K562 (cell line): Measurements from ENCODE around the gene PPP1R14B. TPM values are rescaled to one million over a fixed set of nuclear protein-coding genes. Genes with fewer than 3 reads are reported as not detected.

Experiments used
- ATAC-seq: fragments of 200-7000 bp; cut with Tn5 transposase; 3 replicates; pipeline ENCODE4 v1.9.1; 2020; ENCODE audit warnings: moderate library complexity
- BruUV-seq: library from RNA; stranded (reverse); fragments of 400-500 nt; replicated peaks from 2 replicates; lab custom pipeline; 2021; lab: Mats Ljungman, UMichigan
- CTCF ChIA-PET: fragments of 300-600 bp; formaldehyde crosslinking; extraction: SDS; loops from one replicate; lab custom pipeline; 2021; ENCODE audit warnings: low intra/inter-chr PET ratio; lab: Yijun Ruan, JAX
- POLR2A ChIA-PET: fragments of 300-600, 350-650 bp; sonication (Branson Sonifier 250); formaldehyde crosslinking; extraction: SDS; loops from one replicate; lab custom pipeline; 2021; ENCODE audit warnings: antibody characterized with exemption, inconsistent platforms; lab: Yijun Ruan, JAX
- DNase-seq, 4 experiments: peaks; one replicate each; pipeline versions ENCODE4 v3.0.0 to v3.0.0-alpha.2; 2011 to 2018; ENCODE audit warnings: low spot score in 3 of 4, mixed read lengths in 3 of 4; ENCODE audit errors: extremely low read depth in 1 of 4
- FAIRE-seq: peaks from 2 replicates; lab custom pipeline; 2011; peaks lifted over from hg19 to GRCh38; lab: Jason Lieb, UNC
- H2AFZ ChIP-seq: 2 replicates; pipeline ENCODE4 v1.6.0; 2011; ENCODE audit warnings: low read depth, low read length, control low read depth, inconsistent platforms
- H3K27ac ChIP-seq: fragments of 200-600 bp; 3 replicates; pipeline ENCODE4 v1.8.0; 2011; ENCODE audit warnings: low read depth, mild to moderate bottlenecking, control low read depth, inconsistent platforms, low read length, moderate library complexity, mixed read lengths; ENCODE audit errors: extremely low read depth
- H3K27me3 ChIP-seq, 2 experiments: fragments of 300-600 bp in 1 of 2; 2 replicates in 1 of 2; 3 replicates in 1 of 2; pipeline versions ENCODE4 v1.6.0 to v1.8.0; 2011; ENCODE audit warnings: inconsistent platforms in 2 of 2, low read length in 2 of 2, mild to moderate bottlenecking in 1 of 2, mixed read lengths in 1 of 2, moderate library complexity in 1 of 2; ENCODE audit not compliant: control insufficient read depth in 2 of 2, insufficient read depth in 2 of 2
- H3K36me3 ChIP-seq: fragments of 300-600 bp; 3 replicates; pipeline ENCODE4 v1.8.0; 2011; ENCODE audit warnings: mild to moderate bottlenecking, low read length, inconsistent platforms; ENCODE audit not compliant: control insufficient read depth, insufficient read depth
- H3K4me1 ChIP-seq, 2 experiments: fragments of 200-600 bp in 1 of 2; replicated peaks in 1 of 2; 2 replicates in 1 of 2; 3 replicates in 1 of 2; pipeline versions ENCODE4 v1.5.1 to v1.8.0; 2011; ENCODE audit warnings: inconsistent platforms in 2 of 2, low read length in 2 of 2, mild to moderate bottlenecking in 1 of 2, mixed read lengths in 1 of 2, moderate library complexity in 1 of 2; ENCODE audit not compliant: control insufficient read depth in 2 of 2, insufficient read depth in 2 of 2
- H3K4me2 ChIP-seq: 2 replicates; pipeline ENCODE4 v1.6.1; 2011; ENCODE audit warnings: low read length, control low read depth, inconsistent platforms, mixed read lengths; ENCODE audit not compliant: insufficient read depth
- H3K4me3 ChIP-seq: fragments of 200-600 bp; sonication (generic), shearing (Covaris generic); 2 replicates; pipeline ENCODE4 v1.5.1; 2016; ENCODE audit warnings: control low read depth, inconsistent platforms
- H3K79me2 ChIP-seq: fragments of 200-600 bp; 3 replicates; pipeline ENCODE4 v1.8.0; 2011; ENCODE audit warnings: low read length, inconsistent platforms; ENCODE audit not compliant: control insufficient read depth, insufficient read depth
- H3K9ac ChIP-seq, 2 experiments: 2 replicates each; pipeline versions ENCODE4 v1.6.0 to v1.6.1; 2011; ENCODE audit warnings: low read depth in 2 of 2, low read length in 2 of 2, control low read depth in 1 of 2, inconsistent platforms in 1 of 2, mild to moderate bottlenecking in 1 of 2, mixed read lengths in 1 of 2; ENCODE audit not compliant: insufficient read depth in 1 of 2
- H3K9me1 ChIP-seq: one replicate; pipeline ENCODE4 v1.6.0; 2011; ENCODE audit warnings: inconsistent platforms, mild to moderate bottlenecking, low read length, moderate library complexity; ENCODE audit not compliant: control insufficient read depth, insufficient read depth
- H3K9me3 ChIP-seq: replicated peaks from 2 replicates; pipeline ENCODE4 v1.5.1; 2011; ENCODE audit warnings: low read depth, low read length, inconsistent platforms; ENCODE audit not compliant: control insufficient read depth, insufficient read depth
- H4K20me1 ChIP-seq: replicated peaks from 2 replicates; pipeline ENCODE4 v1.6.1; 2011; ENCODE audit warnings: low read length, inconsistent platforms, mixed read lengths; ENCODE audit not compliant: control insufficient read depth, insufficient read depth
- HDAC8 ChIP-seq: fragments of 450-650 bp; IDR thresholded peaks from 2 replicates; pipeline ENCODE4 v1.6.1; 2016; ENCODE audit warnings: mild to moderate bottlenecking, missing genetic modification characterization, moderate library complexity, missing compliant biosample characterization
- PCBP2 ChIP-seq: fragments of 200-400 bp; formaldehyde crosslinking; IDR thresholded peaks from 2 replicates; pipeline ENCODE4 v1.6.1; 2018; ENCODE audit warnings: low read length, low read depth, mild to moderate bottlenecking, moderate library complexity; ENCODE audit not compliant: poor library complexity, severe bottlenecking
- POLR2A ChIP-seq: fragments of 450-650 bp; conservative IDR thresholded peaks from 2 replicates; pipeline ENCODE4 v1.6.1; 2016
- POLR2B ChIP-seq: fragments of 450-650 bp; IDR thresholded peaks from 2 replicates; pipeline ENCODE4 v1.6.1; 2018; ENCODE audit warnings: low read depth; ENCODE audit not compliant: partially characterized antibody
- RBM25 ChIP-seq: fragments of 200-400 bp; formaldehyde crosslinking; IDR thresholded peaks from 2 replicates; pipeline ENCODE4 v1.6.1; 2018; ENCODE audit warnings: low read length, low read depth, moderate library complexity; ENCODE audit not compliant: severe bottlenecking
- RFX5 ChIP-seq: IDR thresholded peaks from 2 replicates; pipeline ENCODE4 v1.6.1; 2011; ENCODE audit warnings: low read depth, mild to moderate bottlenecking, improper control_type of control experiment, low read length
- SFPQ ChIP-seq: fragments of 200-400 bp; formaldehyde crosslinking; IDR thresholded peaks from 2 replicates; pipeline ENCODE4 v1.6.1; 2017; ENCODE audit warnings: mild to moderate bottlenecking, low read depth, low read length, moderate library complexity
- SUPT5H ChIP-seq: fragments of 450-650 bp; IDR thresholded peaks from 2 replicates; pipeline ENCODE4 v1.6.1; 2016
- ZFP36 ChIP-seq: fragments of 150-350 bp; IDR thresholded peaks from 2 replicates; pipeline ENCODE4 v1.6.1; 2018; ENCODE audit warnings: low read length, low read depth; ENCODE audit not compliant: partially characterized antibody
- ZNF436 ChIP-seq: fragments of 250-450, 450-650 bp; sonication (Bioruptor Pico); formaldehyde crosslinking; IDR thresholded peaks from 2 replicates; pipeline ENCODE4 v1.7.0; 2020; ENCODE audit warnings: mild to moderate bottlenecking
- WGBS: fragments of 100-300 bp; shearing (Covaris generic); methylation state at CpG from one replicate; pipeline ENCODE4 v1.1.6; 2016; ENCODE audit warnings: low coverage, mixed read lengths; ENCODE audit not compliant: insufficient coverage; ENCODE audit errors: missing lambda C conversion rate; 5-methylcytosine and 5-hydroxymethylcytosine counted together
- in situ Hi-C: fragments of 300-500 bp; cut with MboI; formaldehyde crosslinking; loops from 4 replicates; pipeline ENCODE4 v1.15.0; 2018; ENCODE audit warnings: inconsistent platforms, mixed read lengths
- intact Hi-C: fragments of 100-400 bp; cut with micrococcal nuclease; formaldehyde crosslinking; loops from 2 replicates; pipeline ENCODE4 v1.14.2; 2022
- polyA plus RNA-seq, 8 experiments: library from polyadenylated mRNA; depleted of rRNA in 4 of 8; stranded (reverse) in 5 of 8; unstranded in 3 of 8; fragments of >200 nt; fragmentation: Nextera tagmentation in 2 of 8; fragmentation: Illumina TruSeq in 1 of 8; extraction: Ambion mirVana in 2 of 8; extraction: Trizol in 1 of 8; gene quantifications; 2 replicates each; pipeline versions ENCODE4 v1.2.1 to v1.2.3, GENCODE V29; 2011 to 2014; ENCODE audit warnings: inconsistent platforms in 1 of 8, missing spikeins in 1 of 8
- total RNA-seq, 7 experiments: library from RNA; depleted of rRNA in 6 of 7; stranded (reverse); fragments of >200 nt in 6 of 7; fragmentation: Illumina TruSeq in 2 of 7; extraction: Trizol in 2 of 7; gene quantifications; 2 replicates each; pipeline versions ENCODE4 v1.2.1 to v1.2.3, GENCODE V29; 2011 to 2021; ENCODE audit warnings: low replicate concordance in 1 of 7

PPP1R14B gene
- total and polyA plus RNA-seq, 9 of the 15 experiments (the other 6 are each of a cell fraction or from before 2014, with no cell fraction given): 7.7 to 566 (median 212) TPM

DNA sequence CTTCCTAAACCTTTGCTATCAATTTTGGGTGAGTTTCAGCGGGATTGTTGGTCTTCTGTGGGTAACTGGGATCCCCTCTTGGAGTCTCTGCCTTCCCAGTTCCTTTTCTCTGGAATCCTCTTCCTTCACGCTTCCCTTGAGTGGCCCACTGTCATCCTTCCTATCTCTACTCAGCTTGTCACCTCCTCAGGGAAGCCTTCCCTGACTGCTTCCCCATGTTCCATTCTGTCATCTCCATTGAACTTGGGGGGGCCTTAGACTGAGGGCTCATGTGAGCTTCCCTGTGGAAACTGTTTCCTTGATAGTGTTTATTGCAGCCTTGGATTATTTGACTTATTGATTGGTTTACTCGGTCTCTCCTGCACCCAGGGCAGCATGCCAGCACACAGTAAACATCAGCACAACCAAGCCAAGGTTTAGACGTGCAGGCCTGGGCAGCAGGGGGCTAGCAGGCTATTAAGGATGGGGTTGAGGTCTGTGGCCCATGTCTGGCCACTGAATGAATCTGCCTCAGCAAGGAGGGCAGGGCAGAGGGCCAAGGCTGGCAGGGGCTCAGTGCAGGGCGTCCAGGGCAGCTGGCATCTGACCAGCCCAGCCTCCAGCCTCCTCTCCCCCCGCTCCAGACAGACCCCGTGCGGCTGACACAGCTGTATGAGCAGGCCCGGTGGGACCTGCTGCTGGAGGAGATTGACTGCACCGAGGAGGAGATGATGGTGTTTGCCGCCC lies 28.0 kb downstream of the PPP1R14B start:
- no peaks in the 10 kb centered on the region for H3K27me3 ChIP-seq
- ATAC-seq (no peak), FAIRE-seq (no peak), DNase-seq (no peak)
- peak; percentile 97 for TF ChIP-seq ZFP36
- TF ChIP-seq POLR2B: peak; percentile 19
- no peak for TF ChIP-seq RFX5
- peak; percentile 60; the same call in 1 of the 2 replicates for TF ChIP-seq ZNF436 (CRISPR knock-in tag)
- no peak for TF ChIP-seq HDAC8 (tag)
- 0 out of 2 replicates have a peak, but pooled peaks have one; percentile 37 for TF ChIP-seq POLR2A
- peak; percentile 18; the same call in 1 of the 2 replicates for TF ChIP-seq SUPT5H
- TF ChIP-seq PCBP2: no peak
- peak; percentile 74 for TF ChIP-seq RBM25
- TF ChIP-seq SFPQ: no peak
- intact Hi-C loops: no loop called here
- no TSS peak for BruUV-seq
- no peak overlapping the region for H2AFZ ChIP-seq
- WGBS: 88% methylated on average over 11 of the region's 11 CpGs
- H3K4me3 ChIP-seq: no peak overlapping the region
- no peak overlapping the region for H3K4me2 ChIP-seq
- H3K9me3 ChIP-seq: no peaks in the 10 kb centered on the region
- H3K9me1 ChIP-seq: no peaks in the 10 kb centered on the region
- H3K36me3 ChIP-seq: peaks cover 82% of the 10 kb centered on the region
- ChIA-PET CTCF (no interaction called here), POLR2A (interaction anchor here (0.6 to 7.0 kb wide), 4 partner anchors 8 to 46 kb away, joined by 4 to 57 read pairs (median 14); partner anchors contain the start of genes FERMT3, NUDT22 and TRPT1)
- H3K79me2 ChIP-seq: no peaks in the 10 kb centered on the region
- H3K4me1 ChIP-seq: peaks cover 0 to 25% of the 10 kb centered on the region in 2 experiments; a peak in 2 of 5 replicates
- in situ Hi-C loops: no loop called here
- H4K20me1 ChIP-seq: no peaks in the 10 kb centered on the region
- H3K9ac ChIP-seq: no peak overlapping the region
- H3K27ac ChIP-seq: no peak overlapping the region
